Urinary bladder (tissue), 4 donors: ENCODE data around the gene C3orf70. TPM values are rescaled to one million over a fixed set of nuclear protein-coding genes. Genes with fewer than 3 reads are reported as not detected.

Experiments used
- DNase-seq: peaks from one replicate; pipeline ENCODE4 v3.0.0-alpha.2; 2015; ENCODE audit errors: extremely low spot score
- H3K27ac ChIP-seq: one replicate; pipeline ENCODE4 v1.5.1; 2013; ENCODE audit warnings: low read depth, mild to moderate bottlenecking, moderate library complexity
- H3K36me3 ChIP-seq: one replicate; pipeline ENCODE4 v1.6.1; 2013; ENCODE audit warnings: mild to moderate bottlenecking, moderate library complexity; ENCODE audit not compliant: insufficient read depth
- H3K4me1 ChIP-seq: one replicate; pipeline ENCODE4 v1.6.1; 2013; ENCODE audit warnings: mild to moderate bottlenecking, moderate library complexity; ENCODE audit not compliant: insufficient read depth
- H3K4me3 ChIP-seq: one replicate; pipeline ENCODE4 v1.5.1; 2013; ENCODE audit warnings: low read depth, low read length
- WGBS: extraction: QIAGEN DNeasy Blood & Tissue Kit; methylation state at CpG from one replicate; pipeline ENCODE4 v1.1.7; 2013; 5-methylcytosine and 5-hydroxymethylcytosine counted together
- polyA plus RNA-seq: library from polyadenylated mRNA; stranded (reverse); fragments of 200-250 nt; gene quantifications from one replicate; pipeline ENCODE4 v1.2.3, GENCODE V29; 2013
- total RNA-seq: library from RNA; depleted of rRNA; stranded (reverse); fragments of >200 nt; gene quantifications from one replicate; pipeline ENCODE4 v1.2.3, GENCODE V29; 2014
- donor health status: healthy with polysubstance abuse.
- donor health status: healthy.

C3orf70 gene, protein sequence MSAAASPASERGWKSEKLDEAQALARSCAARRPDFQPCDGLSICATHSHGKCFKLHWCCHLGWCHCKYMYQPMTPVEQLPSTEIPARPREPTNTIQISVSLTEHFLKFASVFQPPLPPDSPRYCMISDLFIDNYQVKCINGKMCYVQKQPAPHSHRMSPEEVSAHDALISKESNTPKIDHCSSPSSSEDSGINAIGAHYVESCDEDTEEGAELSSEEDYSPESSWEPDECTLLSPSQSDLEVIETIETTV
- total RNA-seq (29.9 TPM), polyA plus RNA-seq (13.6 TPM)

DNA sequence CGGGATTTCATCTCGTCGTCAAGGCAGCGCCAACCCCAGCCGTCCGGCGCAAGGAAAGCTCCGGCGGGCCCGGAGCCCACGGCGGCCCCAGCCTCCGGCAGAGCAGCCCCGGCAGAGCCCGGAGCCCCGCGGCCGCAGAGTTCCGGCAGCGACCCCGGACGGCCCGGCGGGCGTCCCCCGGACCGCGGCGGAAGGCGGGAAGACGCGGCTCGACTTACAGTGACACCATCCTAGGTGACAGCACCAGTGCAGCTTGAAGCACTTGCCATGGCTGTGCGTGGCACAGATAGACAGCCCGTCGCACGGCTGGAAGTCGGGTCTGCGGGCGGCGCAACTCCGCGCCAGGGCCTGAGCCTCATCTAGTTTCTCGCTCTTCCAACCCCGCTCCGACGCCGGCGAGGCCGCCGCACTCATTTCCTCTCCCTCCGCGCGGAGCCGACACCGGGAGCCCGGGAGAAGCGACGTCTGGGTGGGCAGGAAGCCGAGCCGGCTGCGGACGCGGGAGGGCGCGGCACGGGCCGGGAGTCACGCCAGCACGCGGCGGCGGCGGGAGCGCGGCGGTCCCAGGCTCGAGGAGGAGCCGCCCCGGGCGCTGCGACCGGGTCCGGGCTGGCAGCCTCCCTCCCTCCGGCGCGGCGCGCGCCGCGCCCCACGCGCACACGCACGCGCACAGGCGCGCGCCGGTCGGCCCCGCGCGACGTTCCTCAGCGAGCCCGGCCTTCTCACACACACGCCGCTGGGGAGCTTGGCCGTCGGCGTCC lies at the start of gene C3orf70:
Gene C3orf70, minus strand, starts transcription at position 651 of the 761 bp plus-strand sequence. Its CDS starts 237 bp downstream, at position 414.
- no peak for DNase-seq
- Histone ChIP-seq H3K27ac (peak within 1 kb of the TSS; percentile 30), H3K4me3 (peak within 1 kb of the TSS; percentile 60), H3K4me1 (no peaks in the 10 kb centered on the region), H3K36me3 (no peaks in the 10 kb centered on the region)
- WGBS = under 1% methylated on average over 113 of the region's 113 CpGs

DNA sequence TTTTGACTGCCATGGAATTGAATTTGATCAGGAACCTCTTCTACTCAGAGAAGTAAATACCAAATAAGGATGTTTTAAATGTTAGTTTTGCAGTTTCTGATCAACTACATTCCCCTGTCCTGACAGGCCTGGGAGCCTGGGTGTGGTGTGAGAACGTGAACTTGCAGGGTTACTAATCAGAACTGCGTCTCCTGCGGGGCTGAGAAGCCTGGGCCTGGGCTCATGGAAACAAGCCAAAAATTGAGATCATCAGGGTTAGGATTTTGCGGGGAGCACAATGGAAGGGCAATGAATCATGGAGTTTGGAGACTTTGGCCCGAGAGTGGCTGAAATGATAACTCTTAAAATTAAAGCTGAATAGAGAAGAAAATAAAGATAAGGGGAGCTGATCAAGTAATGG lies 47.8 kb upstream of the C3orf70 start:
- 47% methylated on average over 5 of the region's 5 CpGs for WGBS
- H3K4me1 ChIP-seq = no peaks in the 10 kb centered on the region
- peak; percentile 14 for DNase-seq
- H3K4me3 ChIP-seq = no peak overlapping the region
- H3K27ac ChIP-seq = no peak overlapping the region
- H3K36me3 ChIP-seq = no peaks in the 10 kb centered on the region

DNA sequence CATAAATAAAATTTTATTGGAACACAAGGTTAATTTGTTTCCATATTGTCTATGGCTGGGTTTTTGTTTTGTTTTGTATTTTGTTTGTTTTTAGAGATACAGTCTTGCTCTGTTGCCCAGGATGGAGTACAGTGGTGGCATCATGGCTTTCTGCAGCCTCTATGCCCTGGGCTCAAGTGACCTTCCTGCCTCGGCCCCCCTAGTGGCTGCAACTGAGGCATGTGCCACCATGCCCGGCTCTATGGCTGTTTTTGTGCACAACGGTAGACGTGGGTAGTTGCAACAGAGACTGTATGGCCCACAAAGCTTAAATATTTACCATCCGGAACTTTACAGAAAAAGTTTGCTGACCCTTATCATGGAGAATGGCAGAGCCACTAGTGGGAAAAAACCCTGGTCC lies 46.8 kb upstream of the C3orf70 start:
- Histone ChIP-seq H3K4me3 (no peak overlapping the region), H3K36me3 (no peaks in the 10 kb centered on the region), H3K27ac (no peak overlapping the region), H3K4me1 (no peaks in the 10 kb centered on the region)
- no peak for DNase-seq
- 81% methylated on average over 5 of the region's 5 CpGs for WGBS

DNA sequence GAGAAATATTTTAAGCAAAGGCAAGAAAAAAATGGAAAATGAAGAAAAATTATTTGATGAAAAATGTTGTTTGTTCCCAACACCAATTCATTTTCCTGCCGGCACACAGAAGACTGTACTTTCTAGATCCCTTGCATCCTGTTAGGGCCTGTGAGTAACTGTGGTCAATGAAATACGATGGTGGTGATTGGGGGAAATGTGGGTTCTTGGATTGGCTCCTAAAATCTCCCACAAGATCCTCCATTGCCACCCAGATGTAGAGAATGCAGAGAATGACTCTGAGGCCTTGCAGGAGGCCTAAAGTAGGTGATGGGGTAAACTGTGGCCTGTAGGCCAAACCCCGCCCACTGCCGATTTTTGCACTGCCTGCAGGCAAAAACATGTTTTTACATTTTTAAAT lies 46.3 kb upstream of the C3orf70 start:
- WGBS = 90% methylated on average over 4 of the region's 4 CpGs
- no peak overlapping the region for H3K4me3 ChIP-seq
- no peak for DNase-seq

DNA sequence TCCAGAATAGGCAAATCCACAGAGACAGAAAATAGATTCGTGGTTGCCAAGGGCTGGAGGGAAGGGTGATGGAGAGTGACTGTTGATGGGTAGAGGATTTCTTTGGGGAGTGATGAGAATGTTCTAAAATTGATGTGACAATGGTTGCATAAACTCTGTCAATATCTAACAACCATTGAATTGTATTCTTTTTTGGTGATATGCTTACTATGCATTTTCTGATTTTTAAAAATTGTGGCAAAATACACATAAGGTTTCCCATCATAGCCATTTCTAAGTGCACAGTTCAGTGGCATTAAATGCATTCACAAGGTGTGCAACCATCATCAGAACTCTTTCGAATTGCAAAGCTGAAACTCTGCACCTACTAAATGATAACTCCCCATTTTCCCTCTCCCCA lies 44.2 kb upstream of the C3orf70 start:
- Histone ChIP-seq H3K36me3 (no peaks in the 10 kb centered on the region), H3K4me1 (no peaks in the 10 kb centered on the region), H3K4me3 (no peak overlapping the region), H3K27ac (no peak overlapping the region)
- DNase-seq = no peak
- 90% methylated on average over 2 of the region's 2 CpGs for WGBS

More for the DNA sequence above, 46.3 kb upstream of the C3orf70 start:
- Histone ChIP-seq H3K36me3 (no peaks in the 10 kb centered on the region), H3K27ac (no peak overlapping the region), H3K4me1 (no peaks in the 10 kb centered on the region)

DNA sequence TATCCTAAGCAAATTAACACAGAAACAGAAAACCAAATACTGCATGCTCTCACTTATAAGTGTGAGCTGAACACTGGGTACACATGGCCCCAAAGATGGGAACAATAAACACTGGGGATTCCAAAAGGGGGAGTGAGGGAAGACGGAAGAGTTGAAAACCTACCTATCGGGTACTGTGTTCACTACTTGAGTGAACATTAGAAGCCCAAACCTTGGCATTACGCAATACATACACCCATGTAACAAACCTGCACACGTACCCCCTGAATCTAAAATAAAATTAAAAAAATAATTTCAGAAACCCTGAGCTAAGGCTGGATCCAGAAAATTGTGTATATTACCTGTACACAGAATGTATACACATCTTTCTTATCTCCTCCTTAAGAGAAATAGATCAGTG lies 42.8 kb upstream of the C3orf70 start:
- no peak overlapping the region for H3K27ac ChIP-seq
- DNase-seq = no peak
- no peaks in the 10 kb centered on the region for H3K4me1 ChIP-seq
- no peak overlapping the region for H3K4me3 ChIP-seq
- WGBS = 94% methylated on average over 4 of the region's 4 CpGs
- no peaks in the 10 kb centered on the region for H3K36me3 ChIP-seq

DNA sequence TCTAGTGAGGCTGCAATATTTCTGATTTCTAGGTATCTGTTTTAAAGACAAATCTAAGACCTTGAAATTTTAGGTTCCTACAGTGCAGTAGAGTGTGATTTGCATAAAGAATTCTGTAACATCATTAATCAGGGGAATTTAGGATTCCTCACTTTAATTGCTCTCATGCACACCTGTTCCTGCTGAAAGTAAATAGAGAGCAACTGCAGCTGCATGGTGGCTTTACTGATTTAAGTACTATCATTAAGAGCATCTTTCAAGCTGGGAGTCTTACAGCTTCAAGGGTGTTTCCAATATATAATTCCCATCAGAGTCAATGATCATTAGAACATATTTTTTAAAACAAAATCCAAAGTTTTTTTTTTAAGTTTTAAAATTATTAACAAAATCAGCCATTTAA lies 36.0 kb upstream of the C3orf70 start:
- no peak for DNase-seq
- no peak overlapping the region for H3K4me3 ChIP-seq
- no peak overlapping the region for H3K27ac ChIP-seq
- H3K4me1 ChIP-seq = no peaks in the 10 kb centered on the region
- no peaks in the 10 kb centered on the region for H3K36me3 ChIP-seq

DNA sequence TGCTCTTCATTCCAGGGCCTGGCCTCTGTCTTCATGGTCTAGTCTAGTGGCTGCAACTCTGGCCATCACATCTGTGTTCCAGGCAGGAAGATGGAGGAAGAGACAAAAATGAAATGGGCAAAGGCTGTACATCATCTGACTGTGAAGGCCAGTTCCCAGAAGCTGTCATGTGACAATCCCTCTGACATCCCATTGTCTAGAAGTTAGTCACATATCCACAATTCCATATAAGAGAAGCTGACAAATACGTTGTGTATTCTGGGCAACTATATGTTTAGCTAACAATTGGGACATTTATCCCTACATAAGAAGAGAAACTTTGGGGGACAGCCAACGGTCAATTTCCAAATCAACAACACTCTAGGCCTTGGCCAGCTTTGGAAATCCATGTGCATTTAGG lies 34.5 kb upstream of the C3orf70 start:
- no peaks in the 10 kb centered on the region for H3K36me3 ChIP-seq
- no peak overlapping the region for H3K4me3 ChIP-seq
- H3K27ac ChIP-seq = no peak overlapping the region
- DNase-seq = no peak
- WGBS = 74% methylated on average over 2 of the region's 2 CpGs
- no peaks in the 10 kb centered on the region for H3K4me1 ChIP-seq

DNA sequence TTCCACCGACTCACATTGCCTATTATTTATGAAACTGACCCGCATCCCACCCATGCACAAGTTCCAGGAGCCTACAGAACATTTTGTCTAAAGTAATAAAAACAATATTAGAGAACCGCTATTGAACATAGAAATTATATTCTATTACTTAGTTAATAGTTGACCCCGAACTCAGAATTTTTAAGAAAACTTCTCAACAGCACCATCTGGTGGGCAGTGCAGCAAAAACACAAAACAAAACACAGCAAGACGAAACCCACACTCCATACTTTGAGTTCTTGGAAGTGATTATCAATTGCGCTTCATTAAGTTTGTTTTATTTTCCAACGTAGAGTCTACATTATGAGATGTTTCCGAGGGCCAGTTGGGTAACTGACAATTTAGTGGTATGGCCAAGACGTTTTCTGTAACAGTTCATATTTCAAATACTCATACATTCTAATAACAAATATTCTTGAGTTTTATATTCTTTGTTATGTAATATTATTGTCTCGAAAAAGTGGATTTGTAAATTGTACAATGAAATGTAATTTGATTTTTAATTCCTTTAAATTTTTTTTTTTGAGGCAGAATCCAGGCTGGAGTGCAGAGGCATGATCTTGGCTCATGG lies 24.0 kb upstream of the C3orf70 start:
- H3K4me3 ChIP-seq = no peak overlapping the region
- no peak overlapping the region for H3K27ac ChIP-seq
- no peaks in the 10 kb centered on the region for H3K36me3 ChIP-seq
- H3K4me1 ChIP-seq = no peaks in the 10 kb centered on the region
- DNase-seq = no peak
- WGBS = 20% methylated on average over 10 of the region's 10 CpGs

DNA sequence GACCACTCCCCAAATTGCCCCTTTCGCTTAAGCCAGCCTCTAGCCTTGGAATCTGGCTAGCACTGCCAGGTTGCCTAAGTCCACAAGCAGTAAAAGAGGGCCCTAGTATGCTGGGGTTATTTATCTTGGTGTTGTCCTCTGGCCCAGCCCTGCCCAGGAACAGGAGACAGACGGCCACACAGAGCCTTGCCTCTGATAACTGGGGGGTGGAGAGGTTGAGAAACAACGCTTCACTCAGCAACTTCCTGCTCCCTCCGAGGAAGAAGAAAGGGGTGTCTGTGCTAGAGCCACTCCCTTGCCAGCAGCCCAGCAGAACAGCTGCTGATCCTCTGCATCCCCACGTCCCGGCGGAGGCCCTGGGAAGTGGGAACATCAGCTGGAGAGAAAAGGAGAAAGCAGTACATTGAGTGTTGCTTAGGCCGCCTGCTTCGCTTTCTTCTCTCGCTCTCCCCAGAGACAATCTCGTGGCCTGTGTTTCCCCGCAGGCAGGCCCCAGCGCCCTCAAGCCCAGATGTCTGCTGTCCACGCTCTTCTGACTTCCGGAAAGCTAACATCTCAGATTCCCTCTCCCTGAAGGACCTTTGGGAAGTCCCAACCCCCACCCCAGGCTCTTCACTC lies 22.6 kb upstream of the C3orf70 start:
- no peak for DNase-seq
- Histone ChIP-seq H3K36me3 (no peaks in the 10 kb centered on the region), H3K4me3 (no peak overlapping the region), H3K4me1 (no peaks in the 10 kb centered on the region), H3K27ac (no peak overlapping the region)
- 32% methylated on average over 15 of the region's 15 CpGs for WGBS

DNA sequence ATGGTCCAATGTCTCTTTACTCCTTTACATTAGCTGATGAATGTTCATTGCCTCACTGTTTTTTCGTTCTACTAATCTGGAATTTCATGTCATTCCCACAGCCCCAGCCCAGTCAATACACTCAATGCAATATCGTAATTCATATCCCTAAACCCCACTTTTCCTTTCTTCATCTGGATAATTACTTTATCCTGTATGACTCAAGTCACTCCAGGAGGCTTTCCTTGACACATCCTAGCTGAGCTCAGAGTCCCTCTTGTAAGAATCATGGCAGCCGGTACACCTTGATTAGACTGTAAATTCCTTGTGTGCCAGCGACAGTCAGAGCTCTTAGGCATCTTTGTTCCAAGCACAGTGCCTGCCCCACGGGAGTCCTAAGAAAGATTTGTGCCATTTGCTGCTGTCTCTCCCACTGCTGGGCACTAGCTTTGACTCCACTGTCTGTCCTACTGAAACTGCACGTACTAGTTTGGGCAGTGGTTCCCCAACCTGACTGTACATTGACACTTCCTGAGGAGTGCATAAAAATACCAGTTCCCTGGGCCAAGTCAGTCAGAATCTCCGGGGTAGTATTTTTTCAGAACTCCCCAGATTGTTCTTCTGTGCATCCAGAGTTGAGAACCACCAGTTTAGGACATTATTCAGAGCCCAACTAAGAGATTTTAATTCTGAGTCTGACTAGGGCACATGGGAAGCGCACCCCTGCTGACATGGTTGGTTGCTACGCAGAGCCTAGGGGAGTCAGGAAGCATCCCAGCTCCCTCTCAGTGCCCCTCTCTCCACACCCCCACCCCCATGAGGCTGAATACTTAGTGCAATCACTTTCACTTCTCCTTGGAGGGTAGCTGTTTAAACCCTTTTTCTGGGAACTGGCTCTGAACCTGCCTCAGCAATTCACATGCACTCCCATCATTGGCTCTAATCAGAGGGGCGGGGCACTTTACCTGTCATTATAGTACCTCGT lies 19.5 kb upstream of the C3orf70 start:
- Histone ChIP-seq H3K4me3 (no peak overlapping the region), H3K36me3 (no peaks in the 10 kb centered on the region), H3K4me1 (no peaks in the 10 kb centered on the region), H3K27ac (no peak overlapping the region)
- DNase-seq = no peak
- WGBS = 80% methylated on average over 11 of the region's 11 CpGs

DNA sequence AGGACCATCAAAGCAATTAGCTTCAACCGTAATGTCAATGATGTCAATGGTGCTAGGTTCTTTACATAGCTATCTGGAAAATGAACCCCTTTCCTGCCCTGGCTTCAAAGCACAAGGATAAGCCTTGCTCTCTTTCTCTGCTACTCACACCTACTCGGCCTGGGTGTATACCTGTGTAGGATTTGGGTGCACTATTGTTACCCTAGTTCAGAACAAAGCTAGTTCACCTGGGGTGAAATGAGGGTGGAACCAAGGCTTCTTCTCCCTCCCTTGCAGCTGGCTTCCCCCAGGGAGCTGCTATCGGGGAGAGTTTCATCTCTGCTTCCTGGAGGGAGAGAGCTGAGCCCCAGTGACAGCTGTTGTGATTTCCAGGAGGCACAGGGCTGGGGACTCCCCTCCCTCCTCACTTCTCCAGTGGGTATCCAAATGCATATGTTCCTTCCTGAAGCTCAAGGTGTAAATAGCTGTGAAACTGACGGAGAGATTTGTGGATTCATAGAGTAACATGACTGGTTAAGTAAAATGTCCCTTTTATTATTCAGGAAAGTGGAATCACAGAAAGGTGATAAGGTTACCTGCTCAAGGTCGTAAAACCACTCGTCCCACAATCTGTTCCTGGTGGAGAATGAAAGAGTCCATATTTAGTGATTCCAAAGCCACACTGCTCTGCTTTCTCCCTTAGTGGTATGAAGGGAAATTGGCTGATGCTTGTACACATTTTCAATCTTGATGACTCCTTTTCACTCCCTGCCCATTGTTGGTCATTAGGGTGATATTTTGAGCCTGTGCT lies 11.8 kb upstream of the C3orf70 start:
- DNase-seq = no peak
- Histone ChIP-seq H3K4me3 (no peak overlapping the region), H3K36me3 (no peaks in the 10 kb centered on the region), H3K4me1 (no peaks in the 10 kb centered on the region), H3K27ac (no peak overlapping the region)
- 64% methylated on average over 6 of the region's 6 CpGs for WGBS
